SK-N-MC (cell line): ENCODE measurements around the gene CIB4.

ENCODE experiments used
- EZH2 ChIP-seq: fragments of 200-600 bp; sonication (generic); IDR thresholded peaks from one replicate; pipeline ENCODE4 v1.6.1; 2017; ENCODE audit warnings: antibody characterized with exemption
- FOXP2 ChIP-seq: optimal IDR thresholded peaks from 2 replicates; pipeline ENCODE3; 2011; ENCODE audit warnings: mild to moderate bottlenecking, moderate library complexity; ENCODE audit not compliant: insufficient read depth; ENCODE audit errors: extremely low read length, control extremely low read depth

DNA sequence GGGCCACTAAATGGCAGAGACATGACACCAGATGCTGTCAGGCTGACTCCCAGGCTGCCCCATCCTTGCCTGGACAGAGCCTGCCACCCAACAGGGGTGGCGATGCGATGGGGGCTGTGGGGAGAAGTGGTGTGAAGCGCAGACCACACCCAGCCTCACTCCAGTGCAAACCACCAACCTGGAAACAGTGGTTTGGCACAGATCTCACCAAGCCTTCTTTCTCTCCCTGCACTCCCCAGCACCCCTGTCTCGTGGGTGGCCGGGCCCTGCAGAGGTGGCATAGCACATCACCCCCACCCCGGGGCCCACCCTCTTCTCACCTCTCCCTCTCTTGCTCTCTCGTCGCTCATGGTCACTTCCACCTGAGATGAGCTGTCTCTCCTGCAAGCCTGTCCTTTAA lies 32.6 kb downstream of the CIB4 start:
- TF ChIP-seq FOXP2 (no peak), EZH2 (no peak)
